GM23338 (cell line): ENCODE results near the gene RNF166. TPM values are rescaled to one million over a fixed set of nuclear protein-coding genes. Genes with fewer than 3 reads are reported as not detected.

Experiments used
- ATAC-seq: fragments of 200-7000 bp; cut with Tn5 transposase; 3 replicates; pipeline ENCODE4 v1.9.1; 2020
- DNase-seq: peaks from one replicate; pipeline ENCODE4 v3.0.0-alpha.2; 2015; ENCODE audit warnings: low spot score
- H2AFZ ChIP-seq: fragments of 200-600 bp; sonication (generic); 2 replicates; pipeline ENCODE4 v1.8.0; 2016; ENCODE audit warnings: antibody characterized with exemption, mild to moderate bottlenecking, moderate library complexity
- H3F3A ChIP-seq: fragments of 200-600 bp; sonication (generic); replicated peaks from 2 replicates; pipeline ENCODE4 v1.8.0; 2017; ENCODE audit warnings: antibody characterized with exemption, mixed run types, low read depth
- H3K27ac ChIP-seq: fragments of 200-600 bp; sonication (generic); 2 replicates; pipeline ENCODE4 v1.6.1; 2016; ENCODE audit warnings: low read depth
- H3K27me3 ChIP-seq: fragments of 200-600 bp; sonication (generic); 2 replicates; pipeline ENCODE4 v1.8.0; 2016; ENCODE audit warnings: mild to moderate bottlenecking, mixed run types, moderate library complexity; ENCODE audit not compliant: insufficient read depth
- H3K36me3 ChIP-seq: fragments of 200-600 bp; sonication (generic); 2 replicates; pipeline ENCODE4 v1.8.0; 2016; ENCODE audit warnings: mild to moderate bottlenecking; ENCODE audit not compliant: insufficient read depth
- H3K4me1 ChIP-seq: fragments of 200-600 bp; sonication (generic); 2 replicates; pipeline ENCODE4 v1.8.0; 2016; ENCODE audit warnings: mild to moderate bottlenecking, moderate library complexity; ENCODE audit not compliant: insufficient read depth
- H3K4me2 ChIP-seq: fragments of 200-600 bp; sonication (generic); 2 replicates; pipeline ENCODE4 v1.7.1; 2017; ENCODE audit warnings: mixed run types
- H3K4me3 ChIP-seq: fragments of 200-600 bp; sonication (generic); 2 replicates; pipeline ENCODE4 v1.6.1; 2016; ENCODE audit warnings: mixed run types
- H3K79me2 ChIP-seq: fragments of 200-600 bp; sonication (generic); replicated peaks from 2 replicates; pipeline ENCODE4 v1.8.0; 2017; ENCODE audit warnings: mild to moderate bottlenecking; ENCODE audit not compliant: insufficient read depth
- H3K9me2 ChIP-seq: fragments of 200-600 bp; sonication (generic); 2 replicates; pipeline ENCODE4 v1.8.0; 2017; ENCODE audit not compliant: insufficient read depth
- H4K20me1 ChIP-seq: fragments of 200-600 bp; sonication (generic); replicated peaks from 2 replicates; pipeline ENCODE4 v1.8.0; 2017; ENCODE audit warnings: mild to moderate bottlenecking; ENCODE audit not compliant: insufficient read depth
- H3K27ac Mint-ChIP-seq: 2 replicates; pipeline ENCODE4 v1.8.0; 2020; ENCODE audit warnings: inconsistent platforms, mild to moderate bottlenecking, moderate library complexity, mixed read lengths
- H3K27me3 Mint-ChIP-seq: 3 replicates; pipeline ENCODE4 v1.8.0; 2022; ENCODE audit warnings: low read depth, mild to moderate bottlenecking, moderate library complexity, mixed read lengths, inconsistent platforms; ENCODE audit not compliant: insufficient read depth, poor library complexity
- H3K36me3 Mint-ChIP-seq: 3 replicates; pipeline ENCODE4 v1.8.0; 2021; ENCODE audit warnings: low read depth, mild to moderate bottlenecking, inconsistent platforms, moderate library complexity, mixed read lengths
- H3K4me1 Mint-ChIP-seq: 3 replicates; pipeline ENCODE4 v1.8.0; 2020; ENCODE audit warnings: mild to moderate bottlenecking, inconsistent platforms, mixed read lengths
- H3K4me3 Mint-ChIP-seq: 3 replicates; pipeline ENCODE4 v1.8.0; 2021; ENCODE audit warnings: moderate library complexity, mild to moderate bottlenecking, inconsistent platforms, mixed read lengths
- H3K9me3 Mint-ChIP-seq: 3 replicates; pipeline ENCODE4 v1.8.0; 2020; ENCODE audit warnings: moderate library complexity, mild to moderate bottlenecking, inconsistent platforms, mixed read lengths
- CREB1 ChIP-seq: fragments of 250-450 bp; sonication (Bioruptor Pico); IDR thresholded peaks from 2 replicates; pipeline ENCODE4 v1.5.0; 2020; ENCODE audit warnings: low read depth, mild to moderate bottlenecking, moderate library complexity
- EZH2phosphoT487 ChIP-seq: fragments of 200-600 bp; sonication (generic); IDR thresholded peaks from one replicate; pipeline ENCODE4 v1.8.1; 2018; ENCODE audit warnings: antibody characterized with exemption; ENCODE audit not compliant: unreplicated experiment
- JUNB ChIP-seq: IDR thresholded peaks from one replicate; pipeline ENCODE4 v1.6.1; 2016; ENCODE audit warnings: antibody characterized with exemption; ENCODE audit not compliant: unreplicated experiment
- POLR2AphosphoS5 ChIP-seq: IDR thresholded peaks from 2 replicates; pipeline ENCODE4 v1.6.1; 2016; ENCODE audit warnings: antibody characterized with exemption, low read depth
- ZNF114 ChIP-seq: fragments of 250-450 bp; sonication (Bioruptor Pico); IDR thresholded peaks from 2 replicates; pipeline ENCODE4 v1.5.0; 2020; ENCODE audit warnings: mild to moderate bottlenecking, moderate library complexity
- polyA plus RNA-seq: library from polyadenylated mRNA; unstranded; fragments of >200 nt; fragmentation: Nextera tagmentation; extraction: Ambion mirVana; gene quantifications from 2 replicates; pipeline ENCODE4 v1.2.1, GENCODE V29; 2016
- total RNA-seq: library from RNA; depleted of rRNA; stranded (reverse); fragments of >200 nt; shearing (Covaris generic); gene quantifications from 2 replicates; pipeline ENCODE4 v1.2.3, GENCODE V29; 2014
- TF ChIP-seq, protein P1 (sequence below): fragments of 250-450 bp; sonication (Bioruptor Pico); IDR thresholded peaks from 2 replicates; pipeline ENCODE4 v1.5.0; 2020; ENCODE audit warnings: mild to moderate bottlenecking, moderate library complexity
- TF ChIP-seq, protein P2 (sequence below): IDR thresholded peaks from 2 replicates; pipeline ENCODE4 v1.6.1; 2016; ENCODE audit warnings: antibody characterized with exemption
- TF ChIP-seq, protein P3 (sequence below), 2 experiments: fragments of 200-600 bp in 1 of 2; sonication (generic) in 1 of 2; conservative IDR thresholded peaks; 2 replicates each; pipeline versions ENCODE4 v1.5.1 to v1.6.1; 2016 to 2017; ENCODE audit warnings: antibody characterized with exemption in 2 of 2, low read depth in 2 of 2, mild to moderate bottlenecking in 2 of 2, moderate library complexity in 1 of 2
- TF ChIP-seq, protein P4 (sequence below): IDR thresholded peaks from one replicate; pipeline ENCODE4 v1.6.1; 2018; ENCODE audit warnings: antibody characterized with exemption; ENCODE audit not compliant: unreplicated experiment

RNF166 gene
- total and polyA plus RNA-seq, 2 experiments from 2014 or later = 24.9 to 43.4 TPM

DNA sequence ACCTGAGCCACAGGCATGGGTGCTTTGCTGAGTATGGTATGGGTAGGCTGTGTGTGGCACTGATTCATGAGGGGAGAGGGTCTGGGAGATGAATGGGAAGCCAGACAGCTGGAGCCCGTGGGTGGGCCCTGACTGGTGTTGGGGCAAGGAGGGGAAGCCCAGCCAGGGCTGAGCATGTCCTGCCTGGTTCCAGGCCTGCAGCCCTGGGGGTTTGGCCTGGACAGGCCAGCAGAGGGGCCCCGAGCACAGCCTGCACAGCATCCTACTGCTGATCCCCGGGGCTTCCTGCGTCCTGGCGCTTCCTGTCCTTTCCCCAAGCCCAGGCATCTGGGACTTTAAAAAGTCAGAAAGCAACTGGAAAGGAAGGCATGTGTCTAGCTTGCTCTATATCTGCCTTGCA lies 38.7 kb downstream of the RNF166 start:
- Mint-ChIP-seq H3K9me3 (peaks cover 14% of the 10 kb centered on the region), H3K36me3 (peaks cover 18% of the 10 kb centered on the region), H3K4me3 (no peak overlapping the region; the same call in 2 of the 3 replicates), H3K4me1 (peaks cover 6% of the 10 kb centered on the region; the same call in 2 of the 3 replicates), H3K27ac (no peak overlapping the region; the same call in 1 of the 2 replicates), H3K27me3 (peaks cover 20% of the 10 kb centered on the region)
- Histone ChIP-seq H3K4me3 (no peak overlapping the region), H3K4me2 (no peak overlapping the region), H3K27me3 (no peaks in the 10 kb centered on the region), H2AFZ (no peak overlapping the region), H3K4me1 (peaks cover 6% of the 10 kb centered on the region), H3K27ac (no peak overlapping the region; the same call in 1 of the 2 replicates), H3K9me2 (no peaks in the 10 kb centered on the region), H4K20me1 (no peaks in the 10 kb centered on the region), H3K79me2 (peaks cover 20% of the 10 kb centered on the region), H3F3A (0 out of 2 replicates have a peak, but pooled peaks cover 13% of the 10 kb centered on the region), H3K36me3 (no peaks in the 10 kb centered on the region)
- TF ChIP-seq, protein P1, sequence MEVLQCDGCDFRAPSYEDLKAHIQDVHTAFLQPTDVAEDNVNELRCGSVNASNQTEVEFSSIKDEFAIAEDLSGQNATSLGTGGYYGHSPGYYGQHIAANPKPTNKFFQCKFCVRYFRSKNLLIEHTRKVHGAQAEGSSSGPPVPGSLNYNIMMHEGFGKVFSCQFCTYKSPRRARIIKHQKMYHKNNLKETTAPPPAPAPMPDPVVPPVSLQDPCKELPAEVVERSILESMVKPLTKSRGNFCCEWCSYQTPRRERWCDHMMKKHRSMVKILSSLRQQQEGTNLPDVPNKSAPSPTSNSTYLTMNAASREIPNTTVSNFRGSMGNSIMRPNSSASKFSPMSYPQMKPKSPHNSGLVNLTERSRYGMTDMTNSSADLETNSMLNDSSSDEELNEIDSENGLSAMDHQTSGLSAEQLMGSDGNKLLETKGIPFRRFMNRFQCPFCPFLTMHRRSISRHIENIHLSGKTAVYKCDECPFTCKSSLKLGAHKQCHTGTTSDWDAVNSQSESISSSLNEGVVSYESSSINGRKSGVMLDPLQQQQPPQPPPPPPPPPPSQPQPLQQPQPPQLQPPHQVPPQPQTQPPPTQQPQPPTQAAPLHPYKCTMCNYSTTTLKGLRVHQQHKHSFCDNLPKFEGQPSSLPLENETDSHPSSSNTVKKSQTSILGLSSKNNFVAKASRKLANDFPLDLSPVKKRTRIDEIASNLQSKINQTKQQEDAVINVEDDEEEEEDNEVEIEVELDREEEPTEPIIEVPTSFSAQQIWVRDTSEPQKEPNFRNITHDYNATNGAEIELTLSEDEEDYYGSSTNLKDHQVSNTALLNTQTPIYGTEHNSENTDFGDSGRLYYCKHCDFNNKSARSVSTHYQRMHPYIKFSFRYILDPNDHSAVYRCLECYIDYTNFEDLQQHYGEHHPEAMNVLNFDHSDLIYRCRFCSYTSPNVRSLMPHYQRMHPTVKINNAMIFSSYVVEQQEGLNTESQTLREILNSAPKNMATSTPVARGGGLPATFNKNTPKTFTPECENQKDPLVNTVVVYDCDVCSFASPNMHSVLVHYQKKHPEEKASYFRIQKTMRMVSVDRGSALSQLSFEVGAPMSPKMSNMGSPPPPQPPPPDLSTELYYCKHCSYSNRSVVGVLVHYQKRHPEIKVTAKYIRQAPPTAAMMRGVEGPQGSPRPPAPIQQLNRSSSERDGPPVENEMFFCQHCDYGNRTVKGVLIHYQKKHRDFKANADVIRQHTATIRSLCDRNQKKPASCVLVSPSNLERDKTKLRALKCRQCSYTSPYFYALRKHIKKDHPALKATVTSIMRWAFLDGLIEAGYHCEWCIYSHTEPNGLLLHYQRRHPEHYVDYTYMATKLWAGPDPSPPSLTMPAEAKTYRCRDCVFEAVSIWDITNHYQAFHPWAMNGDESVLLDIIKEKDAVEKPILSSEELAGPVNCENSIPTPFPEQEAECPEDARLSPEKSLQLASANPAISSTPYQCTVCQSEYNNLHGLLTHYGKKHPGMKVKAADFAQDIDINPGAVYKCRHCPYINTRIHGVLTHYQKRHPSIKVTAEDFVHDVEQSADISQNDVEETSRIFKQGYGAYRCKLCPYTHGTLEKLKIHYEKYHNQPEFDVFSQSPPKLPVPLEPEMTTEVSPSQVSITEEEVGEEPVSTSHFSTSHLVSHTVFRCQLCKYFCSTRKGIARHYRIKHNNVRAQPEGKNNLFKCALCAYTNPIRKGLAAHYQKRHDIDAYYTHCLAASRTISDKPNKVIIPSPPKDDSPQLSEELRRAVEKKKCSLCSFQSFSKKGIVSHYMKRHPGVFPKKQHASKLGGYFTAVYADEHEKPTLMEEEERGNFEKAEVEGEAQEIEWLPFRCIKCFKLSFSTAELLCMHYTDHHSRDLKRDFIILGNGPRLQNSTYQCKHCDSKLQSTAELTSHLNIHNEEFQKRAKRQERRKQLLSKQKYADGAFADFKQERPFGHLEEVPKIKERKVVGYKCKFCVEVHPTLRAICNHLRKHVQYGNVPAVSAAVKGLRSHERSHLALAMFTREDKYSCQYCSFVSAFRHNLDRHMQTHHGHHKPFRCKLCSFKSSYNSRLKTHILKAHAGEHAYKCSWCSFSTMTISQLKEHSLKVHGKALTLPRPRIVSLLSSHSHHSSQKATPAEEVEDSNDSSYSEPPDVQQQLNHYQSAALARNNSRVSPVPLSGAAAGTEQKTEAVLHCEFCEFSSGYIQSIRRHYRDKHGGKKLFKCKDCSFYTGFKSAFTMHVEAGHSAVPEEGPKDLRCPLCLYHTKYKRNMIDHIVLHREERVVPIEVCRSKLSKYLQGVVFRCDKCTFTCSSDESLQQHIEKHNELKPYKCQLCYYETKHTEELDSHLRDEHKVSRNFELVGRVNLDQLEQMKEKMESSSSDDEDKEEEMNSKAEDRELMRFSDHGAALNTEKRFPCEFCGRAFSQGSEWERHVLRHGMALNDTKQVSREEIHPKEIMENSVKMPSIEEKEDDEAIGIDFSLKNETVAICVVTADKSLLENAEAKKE (CRISPR knock-in tag) = no peak
- TF ChIP-seq JUNB (no peak), ZNF114 (CRISPR knock-in tag) (no peak), CREB1 (CRISPR knock-in tag) (no peak), EZH2phosphoT487 (no peak), POLR2AphosphoS5 (no peak)
- TF ChIP-seq, protein P2, sequence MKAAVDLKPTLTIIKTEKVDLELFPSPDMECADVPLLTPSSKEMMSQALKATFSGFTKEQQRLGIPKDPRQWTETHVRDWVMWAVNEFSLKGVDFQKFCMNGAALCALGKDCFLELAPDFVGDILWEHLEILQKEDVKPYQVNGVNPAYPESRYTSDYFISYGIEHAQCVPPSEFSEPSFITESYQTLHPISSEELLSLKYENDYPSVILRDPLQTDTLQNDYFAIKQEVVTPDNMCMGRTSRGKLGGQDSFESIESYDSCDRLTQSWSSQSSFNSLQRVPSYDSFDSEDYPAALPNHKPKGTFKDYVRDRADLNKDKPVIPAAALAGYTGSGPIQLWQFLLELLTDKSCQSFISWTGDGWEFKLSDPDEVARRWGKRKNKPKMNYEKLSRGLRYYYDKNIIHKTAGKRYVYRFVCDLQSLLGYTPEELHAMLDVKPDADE = no peak
- TF ChIP-seq, protein P3, sequence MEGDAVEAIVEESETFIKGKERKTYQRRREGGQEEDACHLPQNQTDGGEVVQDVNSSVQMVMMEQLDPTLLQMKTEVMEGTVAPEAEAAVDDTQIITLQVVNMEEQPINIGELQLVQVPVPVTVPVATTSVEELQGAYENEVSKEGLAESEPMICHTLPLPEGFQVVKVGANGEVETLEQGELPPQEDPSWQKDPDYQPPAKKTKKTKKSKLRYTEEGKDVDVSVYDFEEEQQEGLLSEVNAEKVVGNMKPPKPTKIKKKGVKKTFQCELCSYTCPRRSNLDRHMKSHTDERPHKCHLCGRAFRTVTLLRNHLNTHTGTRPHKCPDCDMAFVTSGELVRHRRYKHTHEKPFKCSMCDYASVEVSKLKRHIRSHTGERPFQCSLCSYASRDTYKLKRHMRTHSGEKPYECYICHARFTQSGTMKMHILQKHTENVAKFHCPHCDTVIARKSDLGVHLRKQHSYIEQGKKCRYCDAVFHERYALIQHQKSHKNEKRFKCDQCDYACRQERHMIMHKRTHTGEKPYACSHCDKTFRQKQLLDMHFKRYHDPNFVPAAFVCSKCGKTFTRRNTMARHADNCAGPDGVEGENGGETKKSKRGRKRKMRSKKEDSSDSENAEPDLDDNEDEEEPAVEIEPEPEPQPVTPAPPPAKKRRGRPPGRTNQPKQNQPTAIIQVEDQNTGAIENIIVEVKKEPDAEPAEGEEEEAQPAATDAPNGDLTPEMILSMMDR (conservative IDR thresholded peaks at IDR 0.05; ENCODE audit: low read depth in 2 of 2) = peak in 1 of 2 experiments; percentile 18; a peak in 1 of 4 replicates
- TF ChIP-seq, protein P4, sequence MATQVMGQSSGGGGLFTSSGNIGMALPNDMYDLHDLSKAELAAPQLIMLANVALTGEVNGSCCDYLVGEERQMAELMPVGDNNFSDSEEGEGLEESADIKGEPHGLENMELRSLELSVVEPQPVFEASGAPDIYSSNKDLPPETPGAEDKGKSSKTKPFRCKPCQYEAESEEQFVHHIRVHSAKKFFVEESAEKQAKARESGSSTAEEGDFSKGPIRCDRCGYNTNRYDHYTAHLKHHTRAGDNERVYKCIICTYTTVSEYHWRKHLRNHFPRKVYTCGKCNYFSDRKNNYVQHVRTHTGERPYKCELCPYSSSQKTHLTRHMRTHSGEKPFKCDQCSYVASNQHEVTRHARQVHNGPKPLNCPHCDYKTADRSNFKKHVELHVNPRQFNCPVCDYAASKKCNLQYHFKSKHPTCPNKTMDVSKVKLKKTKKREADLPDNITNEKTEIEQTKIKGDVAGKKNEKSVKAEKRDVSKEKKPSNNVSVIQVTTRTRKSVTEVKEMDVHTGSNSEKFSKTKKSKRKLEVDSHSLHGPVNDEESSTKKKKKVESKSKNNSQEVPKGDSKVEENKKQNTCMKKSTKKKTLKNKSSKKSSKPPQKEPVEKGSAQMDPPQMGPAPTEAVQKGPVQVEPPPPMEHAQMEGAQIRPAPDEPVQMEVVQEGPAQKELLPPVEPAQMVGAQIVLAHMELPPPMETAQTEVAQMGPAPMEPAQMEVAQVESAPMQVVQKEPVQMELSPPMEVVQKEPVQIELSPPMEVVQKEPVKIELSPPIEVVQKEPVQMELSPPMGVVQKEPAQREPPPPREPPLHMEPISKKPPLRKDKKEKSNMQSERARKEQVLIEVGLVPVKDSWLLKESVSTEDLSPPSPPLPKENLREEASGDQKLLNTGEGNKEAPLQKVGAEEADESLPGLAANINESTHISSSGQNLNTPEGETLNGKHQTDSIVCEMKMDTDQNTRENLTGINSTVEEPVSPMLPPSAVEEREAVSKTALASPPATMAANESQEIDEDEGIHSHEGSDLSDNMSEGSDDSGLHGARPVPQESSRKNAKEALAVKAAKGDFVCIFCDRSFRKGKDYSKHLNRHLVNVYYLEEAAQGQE = no peak
- no peak for DNase-seq
- no peak for ATAC-seq
